ENCODE results near the gene TDP1. TPM values are rescaled to one million over a fixed set of nuclear protein-coding genes. Genes with fewer than 3 reads are reported as not detected.

Gene TDP1
- total and polyA plus RNA-seq, 2 experiments from 2014 or later = 12.1 to 19.4 TPM

DNA sequence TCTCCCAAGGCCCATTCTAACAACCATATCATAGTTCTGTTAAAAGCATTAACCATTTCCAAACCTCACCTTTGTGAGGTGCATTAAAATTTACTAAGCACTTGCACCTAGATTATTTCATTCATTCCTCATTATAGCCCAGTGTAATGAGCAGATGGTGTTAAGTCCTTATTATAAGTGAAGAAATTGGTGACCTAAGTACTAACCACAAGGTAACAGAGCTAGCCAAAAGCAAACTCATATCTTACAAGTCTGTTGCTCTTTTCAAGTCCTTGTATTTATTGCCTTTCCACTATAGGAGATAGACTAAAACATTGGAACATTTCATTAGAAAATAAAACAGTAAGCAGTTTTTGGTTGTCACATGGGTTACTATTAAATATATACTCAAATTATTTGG lies 49.7 kb downstream of the TDP1 start:
- Histone ChIP-seq H3K9me3 (ENCODE audit: low read depth) (no peaks in the 10 kb centered on the region), H4K20me1 (ENCODE audit: insufficient read depth, poor library complexity, severe bottlenecking) (no peaks in the 10 kb centered on the region), H2AFZ (no peak overlapping the region), H3K4me1 (ENCODE audit: insufficient read depth) (no peaks in the 10 kb centered on the region), H3K27ac (no peak overlapping the region), H3K27me3 (no peaks in the 10 kb centered on the region), H3K79me2 (no peaks in the 10 kb centered on the region), H3K4me2 (no peak overlapping the region), H3K9me2 (replicated peaks; ENCODE audit: insufficient read depth) (no peaks in the 10 kb centered on the region), H3K36me3 (replicated peaks; ENCODE audit: insufficient read depth, low read depth) (no peaks in the 10 kb centered on the region), H3K4me3 (no peak overlapping the region)
- no peak for DNase-seq (ENCODE audit: low spot score)
- no peak for TF ChIP-seq EZH2phosphoT487 (IDR thresholded peaks at IDR 0.05; ENCODE audit: low read depth, severe bottlenecking, unreplicated experiment)
- TF ChIP-seq EZH2 (IDR thresholded peaks at IDR 0.05; ENCODE audit: borderline replicate concordance) = no peak
- TF ChIP-seq, protein P1, sequence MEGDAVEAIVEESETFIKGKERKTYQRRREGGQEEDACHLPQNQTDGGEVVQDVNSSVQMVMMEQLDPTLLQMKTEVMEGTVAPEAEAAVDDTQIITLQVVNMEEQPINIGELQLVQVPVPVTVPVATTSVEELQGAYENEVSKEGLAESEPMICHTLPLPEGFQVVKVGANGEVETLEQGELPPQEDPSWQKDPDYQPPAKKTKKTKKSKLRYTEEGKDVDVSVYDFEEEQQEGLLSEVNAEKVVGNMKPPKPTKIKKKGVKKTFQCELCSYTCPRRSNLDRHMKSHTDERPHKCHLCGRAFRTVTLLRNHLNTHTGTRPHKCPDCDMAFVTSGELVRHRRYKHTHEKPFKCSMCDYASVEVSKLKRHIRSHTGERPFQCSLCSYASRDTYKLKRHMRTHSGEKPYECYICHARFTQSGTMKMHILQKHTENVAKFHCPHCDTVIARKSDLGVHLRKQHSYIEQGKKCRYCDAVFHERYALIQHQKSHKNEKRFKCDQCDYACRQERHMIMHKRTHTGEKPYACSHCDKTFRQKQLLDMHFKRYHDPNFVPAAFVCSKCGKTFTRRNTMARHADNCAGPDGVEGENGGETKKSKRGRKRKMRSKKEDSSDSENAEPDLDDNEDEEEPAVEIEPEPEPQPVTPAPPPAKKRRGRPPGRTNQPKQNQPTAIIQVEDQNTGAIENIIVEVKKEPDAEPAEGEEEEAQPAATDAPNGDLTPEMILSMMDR (IDR thresholded peaks at IDR 0.05; ENCODE audit: poor library complexity) = no peak

DNA sequence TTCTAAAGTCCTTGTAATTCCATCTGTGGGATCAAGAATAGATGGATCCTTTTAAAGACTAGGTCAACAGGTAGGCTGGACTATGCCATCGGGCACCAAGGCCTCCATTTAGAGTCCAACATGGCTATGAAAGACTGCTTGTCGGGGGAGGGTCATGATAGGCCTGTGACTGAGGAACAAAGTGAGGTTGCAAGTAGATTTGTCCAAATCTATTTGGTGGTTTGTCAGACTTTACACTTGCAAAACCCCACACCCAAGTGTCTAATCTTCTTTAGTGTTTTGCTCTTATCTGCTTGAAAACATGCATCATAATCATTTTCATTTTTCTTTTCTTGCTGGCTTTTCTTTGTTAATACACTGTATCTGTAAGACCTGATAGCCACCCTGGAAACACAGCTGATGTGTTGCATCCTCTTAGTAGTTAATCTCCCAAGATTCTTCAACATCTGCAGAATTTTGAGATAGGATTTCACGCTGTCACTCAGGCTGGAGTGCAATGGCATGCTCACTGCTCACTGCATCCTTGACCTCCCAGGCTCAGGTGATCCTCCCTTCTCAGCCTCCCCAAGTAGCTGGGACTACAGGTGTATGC lies 50.3 kb downstream of the TDP1 start:
- H3K9me2 ChIP-seq (replicated peaks; ENCODE audit: insufficient read depth) = no peaks in the 10 kb centered on the region
- no peak for DNase-seq (ENCODE audit: low spot score)
- no peaks in the 10 kb centered on the region for H3K36me3 ChIP-seq (replicated peaks; ENCODE audit: insufficient read depth, low read depth)
- H3K4me3 ChIP-seq = no peak overlapping the region
- no peaks in the 10 kb centered on the region for H3K4me1 ChIP-seq (ENCODE audit: insufficient read depth)
- H3K79me2 ChIP-seq = no peaks in the 10 kb centered on the region
- H3K9me3 ChIP-seq (ENCODE audit: low read depth) = no peaks in the 10 kb centered on the region
- H3K27me3 ChIP-seq = no peaks in the 10 kb centered on the region
- H4K20me1 ChIP-seq (ENCODE audit: insufficient read depth, poor library complexity, severe bottlenecking) = no peaks in the 10 kb centered on the region
- TF ChIP-seq EZH2phosphoT487 (IDR thresholded peaks at IDR 0.05; ENCODE audit: low read depth, severe bottlenecking, unreplicated experiment) (no peak), EZH2 (IDR thresholded peaks at IDR 0.05; ENCODE audit: borderline replicate concordance) (no peak)
- TF ChIP-seq, protein P1 (IDR thresholded peaks at IDR 0.05; ENCODE audit: poor library complexity) = no peak
- no peak overlapping the region for H2AFZ ChIP-seq
- WGBS (ENCODE audit: low lambda C conversion rate, missing lambda C conversion rate) = 91% methylated on average over 3 of the region's 3 CpGs
- H3K4me2 ChIP-seq = no peak overlapping the region
- H3K27ac ChIP-seq = no peak overlapping the region

DNA sequence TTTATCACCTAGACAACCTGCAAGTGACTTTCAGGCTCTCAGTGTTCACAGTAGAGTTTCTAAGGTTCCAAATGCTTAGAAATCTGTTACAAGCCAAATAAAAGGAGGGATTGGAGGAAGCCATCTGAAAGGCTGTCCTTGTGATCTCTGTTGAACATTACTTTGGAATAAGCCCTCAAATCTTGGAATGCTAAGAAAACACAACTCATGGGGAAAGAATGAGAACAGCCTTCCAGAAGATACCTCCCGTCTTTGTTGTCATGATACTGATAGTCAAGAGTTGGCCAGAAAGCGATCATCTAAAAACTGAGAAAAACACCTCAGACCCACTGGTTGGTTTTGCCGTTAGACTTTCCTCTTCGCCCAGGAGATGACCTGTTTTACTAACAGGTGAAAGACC lies 61.6 kb downstream of the TDP1 start:
- Histone ChIP-seq H2AFZ (no peak overlapping the region), H3K9me2 (replicated peaks; ENCODE audit: insufficient read depth) (no peaks in the 10 kb centered on the region), H3K9me3 (ENCODE audit: low read depth) (no peaks in the 10 kb centered on the region), H3K27ac (no peak overlapping the region), H3K79me2 (no peaks in the 10 kb centered on the region), H4K20me1 (ENCODE audit: insufficient read depth, poor library complexity, severe bottlenecking) (no peaks in the 10 kb centered on the region), H3K4me3 (no peak overlapping the region), H3K27me3 (no peaks in the 10 kb centered on the region), H3K36me3 (replicated peaks; ENCODE audit: insufficient read depth, low read depth) (no peaks in the 10 kb centered on the region), H3K4me1 (ENCODE audit: insufficient read depth) (no peaks in the 10 kb centered on the region), H3K4me2 (no peak overlapping the region)
- 83% methylated on average over 4 of the region's 4 CpGs for WGBS (ENCODE audit: low lambda C conversion rate, missing lambda C conversion rate)
- no peak for DNase-seq (ENCODE audit: low spot score)
- no peak for TF ChIP-seq EZH2 (IDR thresholded peaks at IDR 0.05; ENCODE audit: borderline replicate concordance)
- TF ChIP-seq, protein P1 (IDR thresholded peaks at IDR 0.05; ENCODE audit: poor library complexity) = no peak
- TF ChIP-seq EZH2phosphoT487 (IDR thresholded peaks at IDR 0.05; ENCODE audit: low read depth, severe bottlenecking, unreplicated experiment) = no peak
